ENCODE data around the gene CFAP99. TPM values are rescaled to one million over a fixed set of nuclear protein-coding genes. Genes with fewer than 3 reads are reported as not detected.
A peak's percentile ranks its signal among the peaks of the same experiment; 100 is the strongest.

Gene CFAP99
- total and polyA plus RNA-seq, 9 of the 15 experiments (the other 6 are each of a cell fraction or from before 2014, with no cell fraction given) = 0.07 to 0.18 (median 0.09) TPM; not detected in 6

- ATAC-seq (no peak), DNase-seq (ENCODE audit: extremely low read depth in 1 of 4, low spot score in 3 of 4) (no peak), FAIRE-seq (no peak)
- in situ Hi-C loops (cut with MboI) (no loop called here), intact Hi-C loops (cut with micrococcal nuclease) (no loop called here)
- Histone ChIP-seq H3K9me3 (replicated peaks; ENCODE audit: control insufficient read depth, insufficient read depth, low read depth, low read length) (no peaks in the 10 kb centered on the region), H3K9me1 (ENCODE audit: control insufficient read depth, insufficient read depth, low read length) (no peaks in the 10 kb centered on the region), H3K27ac (ENCODE audit: extremely low read depth, low read depth, low read length) (no peak overlapping the region), H3K9ac (ENCODE audit: insufficient read depth in 1 of 2, low read depth in 2 of 2, low read length in 2 of 2) (peak overlapping the region in 1 of 2 experiments; percentile 86; a peak in 1 of 4 replicates), H3K79me2 (ENCODE audit: control insufficient read depth, insufficient read depth, low read length) (no peaks in the 10 kb centered on the region), H2AFZ (ENCODE audit: low read depth, low read length) (0 out of 2 replicates have a peak overlapping the region, but pooled peaks have one; percentile 15), H3K4me2 (ENCODE audit: insufficient read depth, low read length) (no peak overlapping the region), H3K27me3 (ENCODE audit: control insufficient read depth in 2 of 2, insufficient read depth in 2 of 2, low read length in 2 of 2) (no peaks in the 10 kb centered on the region), H3K4me1 (replicated peaks in 1 of 2; ENCODE audit: control insufficient read depth in 2 of 2, insufficient read depth in 2 of 2, low read length in 2 of 2) (peaks cover 14 to 36% of the 10 kb centered on the region in 2 experiments), H3K4me3 (no peak overlapping the region), H4K20me1 (replicated peaks; ENCODE audit: control insufficient read depth, insufficient read depth, low read length) (no peaks in the 10 kb centered on the region), H3K36me3 (ENCODE audit: control insufficient read depth, insufficient read depth, low read length) (no peaks in the 10 kb centered on the region)
- ChIA-PET CTCF (ENCODE audit: low intra/inter-chr PET ratio) (no interaction called here), POLR2A (interaction anchor here (0.6 to 0.8 kb wide), 3 partner anchors 50 to 193 kb away, joined by 3 read pairs; no protein-coding TSS in a partner anchor)
- BruUV-seq (replicated peaks) = no TSS peak
- 49% methylated on average over 9 of the region's 9 CpGs for WGBS (ENCODE audit: insufficient coverage, low coverage, missing lambda C conversion rate)
- no peak for TF ChIP-seq NCOR1 (IDR thresholded peaks at IDR 0.05)
- no peak for TF ChIP-seq ZC3H8 (IDR thresholded peaks at IDR 0.05)
- no peak for TF ChIP-seq DLX4 (CRISPR knock-in tag; IDR thresholded peaks at IDR 0.05)
- TF ChIP-seq CBX5 (IDR thresholded peaks at IDR 0.05; ENCODE audit: borderline replicate concordance, low read depth) = no peak
- no peak for TF ChIP-seq ZNF445 (CRISPR knock-in tag; IDR thresholded peaks at IDR 0.05; ENCODE audit: low read depth)
- TF ChIP-seq SIRT6 (IDR thresholded peaks at IDR 0.05; ENCODE audit: low read depth, low read length) = no peak
- no peak for TF ChIP-seq ZBTB8A (IDR thresholded peaks at IDR 0.05; ENCODE audit: partially characterized antibody)
- no peak for TF ChIP-seq ZNF592 (IDR thresholded peaks at IDR 0.05)
- TF ChIP-seq ARID3A (IDR thresholded peaks at IDR 0.05; ENCODE audit: borderline replicate concordance, low read depth, low read length) = no peak
- TF ChIP-seq RAD51 (IDR thresholded peaks at IDR 0.05; ENCODE audit: borderline replicate concordance, low read depth) = no peak
- no peak for TF ChIP-seq HSF4 (CRISPR knock-in tag; IDR thresholded peaks at IDR 0.05; ENCODE audit: borderline replicate concordance)
- no peak for TF ChIP-seq RBM22 (IDR thresholded peaks at IDR 0.05; ENCODE audit: low read depth, low read length, poor library complexity, severe bottlenecking)
- TF ChIP-seq ZNF512 (tag; IDR thresholded peaks at IDR 0.05) = no peak
These were observed 15.7 kb downstream of the CFAP99 start for GRCh38 chr4:2434420-2434819.

All from K562 (cell line).